HepG2 (cell line): ENCODE measurements around the gene CAPN15. TPM values are rescaled to one million over a fixed set of nuclear protein-coding genes. Genes with fewer than 3 reads are reported as not detected.

Experiments used
- ATAC-seq: fragments of 200-7000 bp; cut with Tn5 transposase; 3 replicates; pipeline ENCODE4 v1.9.1; 2020; ENCODE audit warnings: mild to moderate bottlenecking, moderate library complexity
- BruUV-seq: library from RNA; stranded (reverse); fragments of 400-500 nt; replicated peaks from 2 replicates; lab custom pipeline; 2021; lab: Mats Ljungman, UMichigan
- CTCF ChIA-PET: fragments of 300-600 bp; formaldehyde crosslinking; extraction: SDS; loops from one replicate; lab custom pipeline; 2021; ENCODE audit warnings: low total read pairs, inconsistent platforms, low intra/inter-chr PET ratio; lab: Yijun Ruan, JAX
- POLR2A ChIA-PET: fragments of 350-600 bp; sonication (Branson Sonifier 250); formaldehyde crosslinking; loops from one replicate; lab custom pipeline; 2020; ENCODE audit warnings: antibody characterized with exemption, inconsistent platforms; lab: Yijun Ruan, JAX
- DNase-seq: peaks from one replicate; pipeline ENCODE4 v3.0.0-alpha.2; 2015; ENCODE audit warnings: low spot score
- FAIRE-seq: peaks from 3 replicates; lab custom pipeline; 2011; peaks lifted over from hg19 to GRCh38; lab: Jason Lieb, UNC
- H2AFZ ChIP-seq: one replicate; pipeline ENCODE4 v1.6.1; 2011; ENCODE audit warnings: low read length, inconsistent platforms
- H3K27ac ChIP-seq: fragments of 300-600 bp; 3 replicates; pipeline ENCODE4 v1.8.0; 2011; ENCODE audit warnings: mixed run types, mild to moderate bottlenecking, mixed read lengths, low read length, inconsistent platforms; ENCODE audit not compliant: insufficient read depth; ENCODE audit errors: extremely low read length
- H3K27me3 ChIP-seq, 2 experiments: fragments of 200-600 bp in 1 of 2; 2 replicates in 1 of 2; 3 replicates in 1 of 2; pipeline versions ENCODE4 v1.6.0 to v1.8.0; 2011; ENCODE audit warnings: low read length in 2 of 2, mild to moderate bottlenecking in 2 of 2, moderate library complexity in 2 of 2, inconsistent platforms in 1 of 2; ENCODE audit not compliant: insufficient read depth in 2 of 2, control insufficient read depth in 1 of 2
- H3K36me3 ChIP-seq, 2 experiments: fragments of 200-600 bp in 1 of 2; replicated peaks in 1 of 2; 2 replicates in 1 of 2; 3 replicates in 1 of 2; pipeline versions ENCODE4 v1.5.1 to v1.8.0; 2011; ENCODE audit warnings: low read length in 2 of 2, inconsistent platforms in 1 of 2; ENCODE audit not compliant: insufficient read depth in 2 of 2, control insufficient read depth in 1 of 2
- H3K4me1 ChIP-seq: 2 replicates; pipeline ENCODE4 v1.5.1; 2012; ENCODE audit warnings: low read length, inconsistent platforms; ENCODE audit not compliant: insufficient read depth
- H3K4me2 ChIP-seq: 2 replicates; pipeline ENCODE4 v1.6.0; 2011; ENCODE audit warnings: low read depth, low read length, inconsistent platforms
- H3K4me3 ChIP-seq, 3 experiments: fragments of 200-600 bp in 1 of 3; sonication (generic), shearing (Covaris generic) in 1 of 3; replicated peaks in 1 of 3; 2 replicates each; pipeline ENCODE4 v1.5.1; 2011 to 2016; ENCODE audit warnings: low read length in 3 of 3, inconsistent platforms in 2 of 3, low read depth in 2 of 3, mild to moderate bottlenecking in 2 of 3, control low read depth in 1 of 3, mixed read lengths in 1 of 3; ENCODE audit not compliant: insufficient read depth in 1 of 3
- H3K79me2 ChIP-seq: one replicate; pipeline ENCODE4 v1.6.1; 2011; ENCODE audit warnings: low read length, inconsistent platforms; ENCODE audit not compliant: insufficient read depth
- H3K9ac ChIP-seq: 2 replicates; pipeline ENCODE4 v1.6.0; 2011; ENCODE audit warnings: mild to moderate bottlenecking, low read depth, low read length, inconsistent platforms; ENCODE audit not compliant: insufficient read depth
- H3K9me3 ChIP-seq: 2 replicates; pipeline ENCODE4 v1.5.1; 2012; ENCODE audit warnings: mild to moderate bottlenecking, low read length
- H4K20me1 ChIP-seq: 2 replicates; pipeline ENCODE4 v1.6.0; 2011; ENCODE audit warnings: inconsistent platforms, mild to moderate bottlenecking, low read length, moderate library complexity; ENCODE audit not compliant: insufficient read depth
- ATF2 ChIP-seq: sonication (generic); formaldehyde crosslinking; IDR thresholded peaks from 2 replicates; pipeline ENCODE4 v1.4.0; 2020; ENCODE audit warnings: missing genetic modification reagents
- HNRNPH1 ChIP-seq: fragments of 200-400 bp; formaldehyde crosslinking; optimal IDR thresholded peaks from 2 replicates; pipeline ENCODE3; 2017; ENCODE audit warnings: mild to moderate bottlenecking, low read depth, low read length
- IKZF5 ChIP-seq: IDR thresholded peaks from 2 replicates; pipeline ENCODE4 v1.6.1; 2018; ENCODE audit warnings: missing genetic modification reagents, mild to moderate bottlenecking, missing compliant biosample characterization
- KDM6A ChIP-seq: IDR thresholded peaks from 2 replicates; pipeline ENCODE4 v1.6.1; 2016; ENCODE audit warnings: low read depth
- MZF1 ChIP-seq: sonication (generic); formaldehyde crosslinking; IDR thresholded peaks from 2 replicates; pipeline ENCODE4 v1.8.1; 2023; ENCODE audit warnings: mild to moderate bottlenecking, missing genetic modification reagents, borderline replicate concordance
- ONECUT2 ChIP-seq: sonication (generic); formaldehyde crosslinking; IDR thresholded peaks from 2 replicates; pipeline ENCODE4 v1.4.0; 2020; ENCODE audit warnings: missing genetic modification reagents
- RBFOX2 ChIP-seq: fragments of 200-400 bp; formaldehyde crosslinking; IDR thresholded peaks from 2 replicates; pipeline ENCODE4 v1.6.1; 2017; ENCODE audit warnings: low read depth, mild to moderate bottlenecking, low read length
- SIN3A ChIP-seq: IDR thresholded peaks from 2 replicates; pipeline ENCODE4 v1.6.1; 2011; ENCODE audit warnings: low read depth, mild to moderate bottlenecking, control low read depth, low read length, borderline replicate concordance
- SMYD3 ChIP-seq: sonication (generic); formaldehyde crosslinking; IDR thresholded peaks from 2 replicates; pipeline ENCODE4 v1.8.1; 2023; ENCODE audit warnings: mild to moderate bottlenecking, missing genetic modification reagents
- ZFP91 ChIP-seq: sonication (generic); formaldehyde crosslinking; IDR thresholded peaks from 2 replicates; pipeline ENCODE4 v1.9.0; 2022; ENCODE audit warnings: missing genetic modification reagents, mild to moderate bottlenecking, borderline replicate concordance
- ZGPAT ChIP-seq: IDR thresholded peaks from 2 replicates; pipeline ENCODE4 v1.6.1; 2016; ENCODE audit warnings: mild to moderate bottlenecking
- ZMYM4 ChIP-seq: sonication (generic); formaldehyde crosslinking; IDR thresholded peaks from 2 replicates; pipeline ENCODE4 v1.8.1; 2023; ENCODE audit warnings: mild to moderate bottlenecking, missing genetic modification reagents
- ZNF20 ChIP-seq: sonication (generic); formaldehyde crosslinking; IDR thresholded peaks from 2 replicates; pipeline ENCODE4 v1.4.0; 2020; ENCODE audit warnings: mild to moderate bottlenecking, moderate library complexity, missing genetic modification reagents
- ZNF207 ChIP-seq: fragments of 450-650 bp; IDR thresholded peaks from 2 replicates; pipeline ENCODE4 v1.6.1; 2016; ENCODE audit warnings: antibody characterized with exemption, borderline replicate concordance
- ZNF282 ChIP-seq: fragments of 450-650 bp; IDR thresholded peaks from 2 replicates; pipeline ENCODE4 v1.6.1; 2018; ENCODE audit not compliant: partially characterized antibody
- ZNF446 ChIP-seq: sonication (generic); formaldehyde crosslinking; IDR thresholded peaks from 2 replicates; pipeline ENCODE4 v1.5.0; 2020; ENCODE audit warnings: mild to moderate bottlenecking, missing genetic modification reagents
- ZNF484 ChIP-seq: sonication (generic); formaldehyde crosslinking; IDR thresholded peaks from 2 replicates; pipeline ENCODE4 v1.5.1; 2020; ENCODE audit warnings: mild to moderate bottlenecking, low read depth, missing genetic modification reagents, borderline replicate concordance
- ZNF569 ChIP-seq: sonication (generic); formaldehyde crosslinking; IDR thresholded peaks from 2 replicates; pipeline ENCODE4 v1.5.0; 2020; ENCODE audit warnings: mild to moderate bottlenecking, missing genetic modification reagents, moderate library complexity, borderline replicate concordance
- WGBS: methylation state at CpG from one replicate; pipeline ENCODE4 v1.1.6; 2017; ENCODE audit warnings: low lambda C conversion rate; 5-methylcytosine and 5-hydroxymethylcytosine counted together
- in situ Hi-C: cut with HindIII; loops from 2 replicates; pipeline ENCODE4 v1.10.0; 2017; ENCODE audit warnings: low pct_unique_long_range_greater_than_20kb; ENCODE audit not compliant: extremely low pct_ligation_motif_present
- intact Hi-C: fragments of 100-400 bp; cut with micrococcal nuclease; formaldehyde crosslinking; loops from one replicate; pipeline ENCODE4 v1.10.0; 2022; ENCODE audit not compliant: unreplicated experiment
- polyA plus RNA-seq, 8 experiments: library from polyadenylated mRNA; depleted of rRNA in 3 of 8; stranded (reverse) in 7 of 8; unstranded in 1 of 8; fragments of >200 nt; fragmentation: Illumina TruSeq in 4 of 8; extraction: Trizol in 4 of 8; gene quantifications; 2 replicates each; pipeline versions ENCODE4 v1.2.1 to v1.2.3, GENCODE V29; 2011 to 2016; ENCODE audit warnings: low read depth in 4 of 8, missing spikeins in 1 of 8, mixed read lengths in 1 of 8; ENCODE audit not compliant: insufficient read depth in 1 of 8
- total RNA-seq, 5 experiments: library from RNA; depleted of rRNA; stranded (reverse); fragments of >200 nt; fragmentation: Illumina TruSeq; extraction: Trizol; gene quantifications; 2 replicates each; pipeline ENCODE4 v1.2.3, GENCODE V29; 2016; ENCODE audit warnings: low read depth in 1 of 5

The CAPN15 gene
- total and polyA plus RNA-seq, 2 of the 13 experiments (the other 11 are each of a cell fraction or from before 2014, with no cell fraction given), result 14.9 to 24.5 TPM

GRCh38 chr16:554297-554621 lies 26.7 kb downstream of the CAPN15 start (continued):
- TF ChIP-seq ZFP91 (CRISPR knock-in tag), result no peak
- TF ChIP-seq, all 625 proteins: peak for 18

- no peak for FAIRE-seq
- H3K27ac ChIP-seq, result peak overlapping the region; percentile 67
- ChIA-PET POLR2A (interaction anchor here (1.0 kb wide), 1 partner anchor 11 kb away, joined by 3 read pairs; no protein-coding TSS in a partner anchor), CTCF (no interaction called here)
- H3K9me3 ChIP-seq, result no peaks in the 10 kb centered on the region
- H3K36me3 ChIP-seq, result peaks cover 0 to 3% of the 10 kb centered on the region in 2 experiments; a peak in 1 of 5 replicates
- intact Hi-C loops, result no loop called here
- in situ Hi-C loops, result no loop called here
- H3K27me3 ChIP-seq, result peaks cover 2 to 14% of the 10 kb centered on the region in 2 experiments; a peak in 3 of 5 replicates
- ATAC-seq, result no peak
- H3K79me2 ChIP-seq, result no peaks in the 10 kb centered on the region
- H3K4me2 ChIP-seq, result peak overlapping the region; percentile 13; the same call in 1 of the 2 replicates
- peaks cover 63% of the 10 kb centered on the region for H3K4me1 ChIP-seq
- WGBS, result 91% methylated on average over 48 of the region's 54 CpGs
- no peak overlapping the region for H3K9ac ChIP-seq
- H3K4me3 ChIP-seq, result no peak overlapping the region
- no peak for DNase-seq
- no peak overlapping the region for H2AFZ ChIP-seq
- no TSS peak for BruUV-seq
- no peaks in the 10 kb centered on the region for H4K20me1 ChIP-seq
- no peak for TF ChIP-seq ZNF569
- no peak for TF ChIP-seq ZNF282
- no peak for TF ChIP-seq ZNF484
- TF ChIP-seq IKZF5, result no peak
- no peak for TF ChIP-seq ZMYM4 (CRISPR knock-in tag)
- 0 out of 2 replicates have a peak, but pooled peaks have one; percentile 30 for TF ChIP-seq RBFOX2
- TF ChIP-seq KDM6A (CRISPR knock-in tag), result no peak
- no peak for TF ChIP-seq ONECUT2 (CRISPR knock-in tag)
- TF ChIP-seq ZNF20 (CRISPR knock-in tag), result no peak
- no peak for TF ChIP-seq SIN3A
- TF ChIP-seq ZNF207, result no peak
- no peak for TF ChIP-seq ZNF446 (CRISPR knock-in tag)
- no peak for TF ChIP-seq ATF2
- TF ChIP-seq SMYD3, result no peak
- TF ChIP-seq HNRNPH1, result no peak
- no peak for TF ChIP-seq ZGPAT (CRISPR knock-in tag)
- no peak for TF ChIP-seq MZF1 (CRISPR knock-in tag)
These were observed 27.3 kb downstream of the CAPN15 start for GRCh38 chr16:554640-555365.
